Pancreas (tissue), 10 donors: ENCODE data around the gene RGL1. TPM values are rescaled to one million over a fixed set of nuclear protein-coding genes. Genes with fewer than 3 reads are reported as not detected.
A peak's percentile ranks its signal among the peaks of the same experiment; 100 is the strongest.

Experiments used
- ATAC-seq, 4 donors: fragments of 200-7000 bp; cut with Tn5 transposase; one replicate each; pipeline versions ENCODE4 v1.8.0 to v1.9.1; 2020; ENCODE audit warnings: mild to moderate bottlenecking in 4 of 4, moderate library complexity in 4 of 4
- DNase-seq, 6 donors: peaks; one replicate each; pipeline ENCODE4 v3.0.0-alpha.2; 2020
- FAIRE-seq: peaks from 2 replicates; lab custom pipeline; 2012; peaks lifted over from hg19 to GRCh38; lab: Jason Lieb, UNC
- H3K27ac ChIP-seq, 4 donors: fragments of 200-600 bp; sonication (generic); 1 replicate in 3 of 4; 2 replicates in 1 of 4; pipeline versions ENCODE4 v1.5.0 to v1.8.0; 2020
- H3K27me3 ChIP-seq, 4 donors: fragments of 200-600 bp; one replicate each; pipeline ENCODE4 v1.8.0; 2021
- H3K36me3 ChIP-seq, 3 donors: fragments of 200-600 bp; sonication (generic) in 1 of 3; one replicate each; pipeline versions ENCODE4 v1.5.0 to v1.8.0; 2020 to 2021
- H3K4me1 ChIP-seq, 3 donors: fragments of 200-600 bp; one replicate each; pipeline ENCODE4 v1.8.0; 2021
- H3K4me3 ChIP-seq, 4 donors: fragments of 200-600 bp; sonication (generic) in 2 of 4; one replicate each; pipeline versions ENCODE4 v1.5.0 to v1.8.0; 2020 to 2021
- H3K9me3 ChIP-seq, 4 donors: fragments of 200-600 bp; one replicate each; pipeline ENCODE4 v1.8.0; 2021
- CTCF ChIP-seq, 4 donors: fragments of 200-600 bp; sonication (generic) in 3 of 4; IDR thresholded peaks; one replicate each; pipeline versions ENCODE4 v1.5.0 to v1.8.0; 2021; ENCODE audit warnings: antibody characterized with exemption in 4 of 4
- WGBS, 2 donors: extraction: QIAGEN DNeasy Blood & Tissue Kit; methylation state at CpG; one replicate each; pipeline ENCODE4 v1.1.7; 2013; 5-methylcytosine and 5-hydroxymethylcytosine counted together
- intact Hi-C, 3 donors: fragments of 100-400 bp; cut with DNase I; formaldehyde crosslinking; loops; one replicate each; pipeline versions ENCODE4 v1.11.1 to v1.14.2; 2022
- polyA plus RNA-seq, 2 donors: library from polyadenylated mRNA; stranded (reverse); fragments of 200-250 nt; gene quantifications; one replicate each; pipeline ENCODE4 v1.2.3, GENCODE V29; 2013
- total RNA-seq, 6 donors: library from RNA; stranded (reverse); fragmentation: NEBNext Ultra II Directional in 4 of 6; extraction: Animal tissue kit (Norgen Biotek cat#: 25700) in 4 of 6; gene quantifications; one replicate each; pipeline versions ENCODE4 v1.2.1 to v1.2.4, GENCODE V29; 2021 to 2023
- donor health status: healthy with polysubstance abuse.
- donor health status: DM: no; HTN: no; CAD: no; lungs with moderate emphysema.
- donor health status: DM: no; HTN: no; CAD: no.
- donor health status: control.
- donor health status: control.
- donor health status: Bipolar disorder and iron deficiency.
- donor health status: DM: yes; HTN: yes; CAD: no.
- donor health status: DM: no; HTN: no; CAD: no.
- donor health status: DM: no; HTN: no; CAD: no.
- donor health status: DM: yes; HTN: yes; CAD: no.

The RGL1 gene
- total and polyA plus RNA-seq, 8 donors, result 2.8 to 9.1 (median 5.0) TPM

GRCh38 chr1:183778568-183779433 is 26.1 kb upstream of the RGL1 start:
- H3K36me3 ChIP-seq, result no peaks in the 10 kb centered on the region

GRCh38 chr1:183780159-183780558 is 24.8 kb upstream of the RGL1 start:
- no peaks in the 10 kb centered on the region for H3K36me3 ChIP-seq
- intact Hi-C loops, result no loop called here
- TF ChIP-seq CTCF (IDR thresholded peaks at IDR 0.05), result no peak
- H3K27me3 ChIP-seq, result no peaks in the 10 kb centered on the region
- no peak overlapping the region for H3K4me3 ChIP-seq
- DNase-seq (no peak), ATAC-seq (no peak), FAIRE-seq (no peak)
- no peaks in the 10 kb centered on the region for H3K9me3 ChIP-seq
- no peaks in the 10 kb centered on the region for H3K4me1 ChIP-seq
- no peak overlapping the region for H3K27ac ChIP-seq
- WGBS, 2 donors, result 68 to 74% methylated on average over 2 of the region's 2 CpGs

More at GRCh38 chr1:183778568-183779433, 26.1 kb upstream of the RGL1 start:
- no peaks in the 10 kb centered on the region for H3K27me3 ChIP-seq
- ATAC-seq (no peak), DNase-seq (no peak), FAIRE-seq (no peak)
- H3K4me3 ChIP-seq, result no peak overlapping the region
- 52 to 58% methylated on average over 4 of the region's 4 CpGs for WGBS, 2 donors
- no peak for TF ChIP-seq CTCF (IDR thresholded peaks at IDR 0.05)
- H3K4me1 ChIP-seq, result no peaks in the 10 kb centered on the region
- H3K9me3 ChIP-seq, result no peaks in the 10 kb centered on the region
- intact Hi-C loops, result no loop called here
- no peak overlapping the region for H3K27ac ChIP-seq

GRCh38 chr1:183780757-183781156 is 24.2 kb upstream of the RGL1 start:
- Histone ChIP-seq H3K27me3 (no peaks in the 10 kb centered on the region), H3K9me3 (no peaks in the 10 kb centered on the region), H3K36me3 (no peaks in the 10 kb centered on the region), H3K27ac (no peak overlapping the region), H3K4me3 (no peak overlapping the region), H3K4me1 (no peaks in the 10 kb centered on the region)
- intact Hi-C loops, result no loop called here
- WGBS, 2 donors, result 86 to 91% methylated on average over 2 of the region's 2 CpGs
- ATAC-seq, result no peak
- DNase-seq, result no peak
- FAIRE-seq, result no peak
- no peak for TF ChIP-seq CTCF (IDR thresholded peaks at IDR 0.05)

- no peaks in the 10 kb centered on the region for H3K27me3 ChIP-seq
- H3K9me3 ChIP-seq, result no peaks in the 10 kb centered on the region
- no peaks in the 10 kb centered on the region for H3K4me1 ChIP-seq
- no peaks in the 10 kb centered on the region for H3K36me3 ChIP-seq
- DNase-seq, result no peak
- intact Hi-C loops, result no loop called here
- ATAC-seq, result peak in 1 of 4 donors; percentile 30
- no peak for FAIRE-seq
- TF ChIP-seq CTCF (IDR thresholded peaks at IDR 0.05), result no peak
- no peak overlapping the region for H3K4me3 ChIP-seq
- no peak overlapping the region for H3K27ac ChIP-seq
Observed at GRCh38 chr1:183783342-183783741, 21.6 kb upstream of the RGL1 start.
